Caco-2 (cell line): ENCODE results near the gene OR3A1. TPM values are rescaled to one million over a fixed set of nuclear protein-coding genes. Genes with fewer than 3 reads are reported as not detected.
A peak's percentile ranks its signal among the peaks of the same experiment; 100 is the strongest.
"Not testable (repeated sequence)": the region's sequence is repeated elsewhere in the genome, so short reads cannot be mapped to it uniquely, and the experiment has no call there.

Experiments used
- BruUV-seq: library from RNA; stranded (reverse); fragments of 400-500 nt; replicated peaks from 2 replicates; lab custom pipeline; 2021; lab: Mats Ljungman, UMichigan
- CTCF ChIA-PET: fragments of 300-600 bp; sonication (Branson Sonifier 250); formaldehyde crosslinking; loops from one replicate; lab custom pipeline; 2022; ENCODE audit warnings: antibody characterized with exemption; lab: Charles Lee
- POLR2A ChIA-PET: fragments of 300-600 bp; sonication (Branson Sonifier 250); formaldehyde crosslinking; loops from one replicate; lab custom pipeline; 2022; ENCODE audit warnings: antibody characterized with exemption; lab: Charles Lee
- DNase-seq, 2 experiments: peaks; one replicate each; pipeline versions ENCODE4 v3.0.0 to v3.0.0-alpha.2; 2020 to 2022
- H3K27me3 ChIP-seq: replicated peaks from 2 replicates; pipeline ENCODE4 v1.6.0; 2011; ENCODE audit warnings: low read length; ENCODE audit not compliant: control insufficient read depth, insufficient read depth
- H3K36me3 ChIP-seq: 2 replicates; pipeline ENCODE4 v1.5.1; 2011; ENCODE audit warnings: low read length; ENCODE audit not compliant: control insufficient read depth, insufficient read depth
- H3K4me1 ChIP-seq: fragments of 250-450 bp; sonication (Bioruptor Pico); 2 replicates; pipeline ENCODE4 v1.5.1; 2020; ENCODE audit warnings: mild to moderate bottlenecking
- H3K4me3 ChIP-seq: 2 replicates; pipeline ENCODE4 v1.5.1; 2011; ENCODE audit warnings: low read depth, mild to moderate bottlenecking, control low read depth, low read length
- H3K9me3 ChIP-seq: fragments of 250-450 bp; sonication (Bioruptor Pico); 2 replicates; pipeline ENCODE4 v1.5.1; 2020; ENCODE audit warnings: mild to moderate bottlenecking, moderate library complexity
- H3K27ac Mint-ChIP-seq: one replicate; pipeline ENCODE4 v1.8.0; 2022; ENCODE audit warnings: mixed read lengths; ENCODE audit not compliant: unreplicated experiment
- H3K27me3 Mint-ChIP-seq: one replicate; pipeline ENCODE4 v1.8.0; 2022; ENCODE audit warnings: mixed read lengths; ENCODE audit not compliant: insufficient read depth, unreplicated experiment
- H3K36me3 Mint-ChIP-seq: one replicate; pipeline ENCODE4 v1.8.0; 2022; ENCODE audit warnings: mild to moderate bottlenecking, mixed read lengths; ENCODE audit not compliant: insufficient read depth, unreplicated experiment
- H3K4me1 Mint-ChIP-seq: one replicate; pipeline ENCODE4 v1.8.0; 2022; ENCODE audit warnings: low read depth, mixed read lengths; ENCODE audit not compliant: unreplicated experiment
- H3K4me3 Mint-ChIP-seq: one replicate; pipeline ENCODE4 v1.8.0; 2022; ENCODE audit warnings: mild to moderate bottlenecking, moderate library complexity, mixed read lengths; ENCODE audit not compliant: unreplicated experiment
- H3K9me3 Mint-ChIP-seq: one replicate; pipeline ENCODE4 v1.8.0; 2022; ENCODE audit warnings: mixed read lengths; ENCODE audit not compliant: unreplicated experiment
- CTCF ChIP-seq, 2 experiments: fragments of 200-600 bp in 1 of 2; IDR thresholded peaks; 1 replicate in 1 of 2; 2 replicates in 1 of 2; pipeline versions ENCODE4 v1.5.1 to v1.8.0; 2011 to 2022; ENCODE audit warnings: antibody characterized with exemption in 1 of 2, control low read depth in 1 of 2, inconsistent platforms in 1 of 2, low read depth in 1 of 2, low read length in 1 of 2, mild to moderate bottlenecking in 1 of 2, moderate library complexity in 1 of 2; ENCODE audit not compliant: insufficient read depth in 1 of 2, severe bottlenecking in 1 of 2, unreplicated experiment in 1 of 2
- intact Hi-C: fragments of 100-400 bp; cut with micrococcal nuclease; formaldehyde crosslinking; loops from one replicate; pipeline ENCODE4 v1.10.0; 2022; ENCODE audit not compliant: unreplicated experiment
- total RNA-seq: library from RNA; stranded (reverse); gene quantifications from 2 replicates; pipeline ENCODE4 v1.2.3, GENCODE V29; 2022

The OR3A1 gene
- total RNA-seq, 1 experiment from 2014 or later = not detected

- CTCF ChIA-PET = no interaction called here
- Histone ChIP-seq H3K36me3 (no peaks in the 10 kb centered on the region), H3K9me3 (no peaks in the 10 kb centered on the region), H3K4me1 (no peaks in the 10 kb centered on the region), H3K27me3 (no peaks in the 10 kb centered on the region), H3K4me3 (no peak overlapping the region)
- DNase-seq = no peak
- peaks cover 20% of the 10 kb centered on the region for H3K27me3 Mint-ChIP-seq
- no peak overlapping the region for H3K27ac Mint-ChIP-seq
- no peaks in the 10 kb centered on the region for H3K9me3 Mint-ChIP-seq
- BruUV-seq = no TSS peak
- intact Hi-C loops = no loop called here
- no peak overlapping the region for H3K4me3 Mint-ChIP-seq
- no peaks in the 10 kb centered on the region for H3K4me1 Mint-ChIP-seq
- no peak for TF ChIP-seq CTCF (IDR thresholded peaks at IDR 0.05; ENCODE audit: insufficient read depth in 1 of 2, low read depth in 1 of 2, low read length in 1 of 2, severe bottlenecking in 1 of 2, unreplicated experiment in 1 of 2)
- POLR2A ChIA-PET = no interaction called here
- no peaks in the 10 kb centered on the region for H3K36me3 Mint-ChIP-seq
These were observed 2.5 kb downstream of the OR3A1 start for GRCh38 chr17:3295632-3296031.

GRCh38 chr17:3293548-3293947 lies 4.6 kb downstream of the OR3A1 start:
- H3K4me1 ChIP-seq, H3K27me3 ChIP-seq, BruUV-seq, H3K36me3 Mint-ChIP-seq, intact Hi-C loops, H3K36me3 ChIP-seq, POLR2A ChIA-PET, H3K27ac Mint-ChIP-seq, H3K9me3 Mint-ChIP-seq, H3K9me3 ChIP-seq, H3K4me3 Mint-ChIP-seq, CTCF ChIA-PET, H3K4me3 ChIP-seq, DNase-seq, H3K4me1 Mint-ChIP-seq: not testable (repeated sequence)
- peaks cover 29% of the 10 kb centered on the region for H3K27me3 Mint-ChIP-seq

- DNase-seq = peak in 1 of 2 experiments; percentile 19
- Mint-ChIP-seq H3K27me3 (peaks cover 2% of the 10 kb centered on the region), H3K4me3 (peak overlapping the region; percentile 2), H3K9me3 (no peaks in the 10 kb centered on the region), H3K4me1 (peaks cover 7% of the 10 kb centered on the region), H3K36me3 (no peaks in the 10 kb centered on the region), H3K27ac (peak overlapping the region; percentile 4)
- no peak for TF ChIP-seq CTCF (IDR thresholded peaks at IDR 0.05; ENCODE audit: insufficient read depth in 1 of 2, low read depth in 1 of 2, low read length in 1 of 2, severe bottlenecking in 1 of 2, unreplicated experiment in 1 of 2)
- no peak overlapping the region for H3K4me3 ChIP-seq
- ChIA-PET POLR2A (no interaction called here), CTCF (no interaction called here)
- H3K9me3 ChIP-seq = 0 out of 2 replicates have a peak, but pooled peaks cover 5% of the 10 kb centered on the region
- no peaks in the 10 kb centered on the region for H3K36me3 ChIP-seq
- BruUV-seq = no TSS peak
- H3K4me1 ChIP-seq = peaks cover 17% of the 10 kb centered on the region
- intact Hi-C loops = no loop called here
- no peaks in the 10 kb centered on the region for H3K27me3 ChIP-seq
These were observed 15.3 kb downstream of the OR3A1 start for GRCh38 chr17:3282901-3283300.

- ChIA-PET CTCF (no interaction called here), POLR2A (no interaction called here)
- Mint-ChIP-seq H3K27ac (no peak overlapping the region), H3K4me1 (no peaks in the 10 kb centered on the region), H3K9me3 (peaks cover 12% of the 10 kb centered on the region), H3K36me3 (no peaks in the 10 kb centered on the region), H3K27me3 (peaks cover 5% of the 10 kb centered on the region), H3K4me3 (no peak overlapping the region)
- no peak for TF ChIP-seq CTCF (IDR thresholded peaks at IDR 0.05; ENCODE audit: insufficient read depth in 1 of 2, low read depth in 1 of 2, low read length in 1 of 2, severe bottlenecking in 1 of 2, unreplicated experiment in 1 of 2)
- H3K27me3 ChIP-seq = no peaks in the 10 kb centered on the region
- no peaks in the 10 kb centered on the region for H3K36me3 ChIP-seq
- no peak overlapping the region for H3K4me3 ChIP-seq
- intact Hi-C loops = no loop called here
- no peak for DNase-seq
- peaks cover 10% of the 10 kb centered on the region; the same call in 1 of the 2 replicates for H3K9me3 ChIP-seq
- no TSS peak for BruUV-seq
- no peaks in the 10 kb centered on the region for H3K4me1 ChIP-seq
These were observed 22.0 kb downstream of the OR3A1 start for GRCh38 chr17:3276126-3276525.
